Endodermal cell (in vitro differentiated cells): ENCODE measurements around the gene ZIC5. TPM values are rescaled to one million over a fixed set of nuclear protein-coding genes. Genes with fewer than 3 reads are reported as not detected.

Experiments used
- DNase-seq: peaks from one replicate; pipeline ENCODE4 v3.0.0-alpha.2; 2017
- H3K27ac ChIP-seq: 2 replicates; pipeline ENCODE4 v1.5.1; 2013; ENCODE audit warnings: mild to moderate bottlenecking, low read depth, low read length, moderate library complexity
- H3K27me3 ChIP-seq: 2 replicates; pipeline ENCODE4 v1.6.1; 2013; ENCODE audit warnings: mild to moderate bottlenecking, low read length, moderate library complexity; ENCODE audit not compliant: insufficient read depth, control insufficient read depth, poor library complexity, severe bottlenecking
- H3K36me3 ChIP-seq: 2 replicates; pipeline ENCODE4 v1.7.0; 2013; ENCODE audit warnings: mild to moderate bottlenecking, low read length, moderate library complexity; ENCODE audit not compliant: control insufficient read depth, insufficient read depth
- H3K4me1 ChIP-seq: one replicate; pipeline ENCODE4 v1.7.0; 2013; ENCODE audit warnings: low read length; ENCODE audit not compliant: control insufficient read depth, insufficient read depth
- H3K4me3 ChIP-seq: 2 replicates; pipeline ENCODE4 v1.5.1; 2013; ENCODE audit warnings: mild to moderate bottlenecking, low read length, moderate library complexity
- H3K9ac ChIP-seq: 2 replicates; pipeline ENCODE4 v1.6.1; 2013; ENCODE audit warnings: mild to moderate bottlenecking, low read length, moderate library complexity; ENCODE audit not compliant: poor library complexity, severe bottlenecking; ENCODE audit errors: extremely low read depth
- H3K9me3 ChIP-seq: 2 replicates; pipeline ENCODE4 v1.6.1; 2013; ENCODE audit warnings: mild to moderate bottlenecking, low read length, moderate library complexity; ENCODE audit not compliant: control insufficient read depth
- H3K27ac Mint-ChIP-seq: 2 replicates; pipeline ENCODE4 v1.8.0; 2020; ENCODE audit warnings: mixed read lengths
- H3K27me3 Mint-ChIP-seq: 2 replicates; pipeline ENCODE4 v1.8.0; 2021; ENCODE audit warnings: mild to moderate bottlenecking, mixed read lengths; ENCODE audit not compliant: insufficient read depth
- H3K36me3 Mint-ChIP-seq: 2 replicates; pipeline ENCODE4 v1.8.0; 2020; ENCODE audit warnings: low read depth, mixed read lengths
- H3K4me1 Mint-ChIP-seq: 2 replicates; pipeline ENCODE4 v1.8.0; 2020; ENCODE audit warnings: mixed read lengths
- H3K4me3 Mint-ChIP-seq: 2 replicates; pipeline ENCODE4 v1.8.0; 2020; ENCODE audit warnings: mild to moderate bottlenecking, moderate library complexity, mixed read lengths
- H3K9me3 Mint-ChIP-seq: 2 replicates; pipeline ENCODE4 v1.8.0; 2020; ENCODE audit warnings: mild to moderate bottlenecking, mixed read lengths
- CTCF ChIP-seq: fragments of 200-600 bp; sonication (generic); conservative IDR thresholded peaks from 2 replicates; pipeline ENCODE4 v1.5.0; 2021; ENCODE audit warnings: antibody characterized with exemption, mild to moderate bottlenecking
- WGBS, 2 experiments: methylation state at CpG; one replicate each; pipeline versions ENCODE4 v1.1.5 to v1.1.7; 2013; ENCODE audit warnings: missing lambda C conversion rate in 2 of 2, mixed read lengths in 1 of 2; ENCODE audit not compliant: insufficient coverage in 1 of 2, insufficient read length in 1 of 2; 5-methylcytosine and 5-hydroxymethylcytosine counted together
- total RNA-seq, 2 donors: library from RNA; stranded (reverse); fragmentation: NEBNext Ultra II Directional in 1 of 2; extraction: Animal tissue kit (Norgen Biotek cat#: 25700) in 1 of 2; gene quantifications; 2 replicates in 1 of 2; 3 replicates in 1 of 2; pipeline ENCODE4 v1.2.1, GENCODE V29; 2021

Gene ZIC5
- total RNA-seq, 2 donors from 2014 or later: 11.0 to 13.7 TPM

- Mint-ChIP-seq H3K27me3 (peaks cover 6% of the 10 kb centered on the region), H3K9me3 (no peaks in the 10 kb centered on the region), H3K4me3 (no peak overlapping the region), H3K27ac (no peak overlapping the region), H3K36me3 (no peaks in the 10 kb centered on the region), H3K4me1 (peaks cover 31% of the 10 kb centered on the region)
- 92 to 98% methylated on average over 5 to 7 of the region's 7 CpGs for WGBS, 2 experiments
- H3K4me3 ChIP-seq: no peak overlapping the region
- no peaks in the 10 kb centered on the region for H3K27me3 ChIP-seq
- no peak overlapping the region for H3K27ac ChIP-seq
- no peak overlapping the region for H3K9ac ChIP-seq
- no peaks in the 10 kb centered on the region for H3K36me3 ChIP-seq
- H3K4me1 ChIP-seq: peaks cover 7% of the 10 kb centered on the region
- no peak for DNase-seq
- no peaks in the 10 kb centered on the region for H3K9me3 ChIP-seq
- no peak for TF ChIP-seq CTCF
Measured at GRCh38 chr13:99913167-99913566, 58.4 kb downstream of the ZIC5 start.

Other genes with a start within 250 kb of the ZIC5 start
- 100 to 1,000 TPM; 182 to 301 TPM for gene ZIC2, start 10.0 kb upstream of the ZIC5 start, total RNA-seq
- gene PCCA, start 117.3 kb upstream of the ZIC5 start, total RNA-seq: 10 to 100 TPM; 60.2 to 67.2 TPM